CD4-positive, alpha-beta memory T cell (primary cell): ENCODE measurements around the gene KCNS3. TPM values are rescaled to one million over a fixed set of nuclear protein-coding genes. Genes with fewer than 3 reads are reported as not detected.

ENCODE experiments used
- CTCF ChIA-PET: fragments of 350-600 bp; sonication (Branson Sonifier 250); formaldehyde crosslinking; loops from one replicate; lab custom pipeline; 2021; ENCODE audit warnings: inconsistent platforms; ENCODE audit not compliant: partially characterized antibody; lab: Charles Lee
- POLR2A ChIA-PET: fragments of 350-600 bp; sonication (Branson Sonifier 250); formaldehyde crosslinking; loops from one replicate; lab custom pipeline; 2021; ENCODE audit not compliant: partially characterized antibody; lab: Charles Lee
- DNase-seq, 5 donors: peaks; one replicate each; pipeline versions ENCODE4 v3.0.0 to v3.0.0-alpha.2; 2020 to 2022; ENCODE audit warnings: mixed read lengths in 1 of 5
- H3K27ac ChIP-seq: one replicate; pipeline ENCODE4 v1.7.0; 2013; ENCODE audit warnings: low read depth, low read length
- H3K27me3 ChIP-seq: 2 replicates; pipeline ENCODE4 v1.7.0; 2013; ENCODE audit warnings: mild to moderate bottlenecking, low read length, moderate library complexity; ENCODE audit not compliant: insufficient read depth
- H3K36me3 ChIP-seq: 2 replicates; pipeline ENCODE4 v1.7.0; 2013; ENCODE audit warnings: mild to moderate bottlenecking, low read length, moderate library complexity; ENCODE audit not compliant: insufficient read depth
- H3K4me1 ChIP-seq: 2 replicates; pipeline ENCODE4 v1.7.0; 2013; ENCODE audit warnings: mild to moderate bottlenecking, low read length, moderate library complexity; ENCODE audit not compliant: insufficient read depth
- H3K4me3 ChIP-seq, 2 donors: one replicate each; pipeline ENCODE4 v1.7.0; 2013; ENCODE audit warnings: low read length in 2 of 2, mild to moderate bottlenecking in 1 of 2
- H3K9me3 ChIP-seq, 2 donors: one replicate each; pipeline ENCODE4 v1.7.0; 2013; ENCODE audit warnings: low read length in 2 of 2, control low read depth in 1 of 2; ENCODE audit not compliant: control insufficient read depth in 1 of 2
- H3K27ac Mint-ChIP-seq, 7 donors: one replicate each; pipeline ENCODE4 v1.8.0; 2020 to 2021; ENCODE audit warnings: mixed read lengths in 7 of 7, mild to moderate bottlenecking in 6 of 7, inconsistent platforms in 3 of 7, moderate library complexity in 3 of 7
- H3K27me3 Mint-ChIP-seq, 2 donors: one replicate each; pipeline ENCODE4 v1.8.0; 2020 to 2021; ENCODE audit warnings: mixed read lengths in 2 of 2
- H3K36me3 Mint-ChIP-seq, 2 donors: one replicate each; pipeline ENCODE4 v1.8.0; 2020 to 2021; ENCODE audit warnings: mixed read lengths in 2 of 2, inconsistent platforms in 1 of 2, mild to moderate bottlenecking in 1 of 2
- H3K4me1 Mint-ChIP-seq, 4 donors: one replicate each; pipeline ENCODE4 v1.8.0; 2020 to 2021; ENCODE audit warnings: mixed read lengths in 4 of 4, mild to moderate bottlenecking in 1 of 4
- H3K4me3 Mint-ChIP-seq, 8 donors: one replicate each; pipeline ENCODE4 v1.8.0; 2020 to 2021; ENCODE audit warnings: mixed read lengths in 8 of 8, mild to moderate bottlenecking in 7 of 8, moderate library complexity in 6 of 8, inconsistent platforms in 3 of 8
- H3K9me3 Mint-ChIP-seq, 8 donors: one replicate each; pipeline ENCODE4 v1.8.0; 2020 to 2021; ENCODE audit warnings: mixed read lengths in 8 of 8, mild to moderate bottlenecking in 5 of 8, inconsistent platforms in 3 of 8, moderate library complexity in 1 of 8
- intact Hi-C: fragments of 100-400 bp; cut with micrococcal nuclease; formaldehyde crosslinking; loops from one replicate; pipeline ENCODE4 v1.15.1; 2023
- polyA plus RNA-seq, 2 donors: library from polyadenylated mRNA; unstranded; fragments of 300-500 nt; fragmentation: Illumina TruSeq; gene quantifications; one replicate each; pipeline ENCODE4 v1.2.3, GENCODE V29; 2021
- total RNA-seq, 2 experiments: library from RNA; stranded (reverse); gene quantifications; one replicate each; pipeline ENCODE4 v1.2.3, GENCODE V29; 2021

Gene KCNS3
- total and polyA plus RNA-seq, 4 experiments from 2014 or later = not detected

GRCh38 chr2:17858064-17858463, 20.4 kb upstream of the KCNS3 start:
- no peak for DNase-seq
- intact Hi-C loops = no loop called here
- Mint-ChIP-seq H3K27me3 (peaks cover 29 to 32% of the 10 kb centered on the region in 2 donors), H3K4me3 (no peak overlapping the region), H3K36me3 (no peaks in the 10 kb centered on the region), H3K4me1 (no peaks in the 10 kb centered on the region), H3K27ac (no peak overlapping the region), H3K9me3 (peaks cover 0 to 3% (median 0%) of the 10 kb centered on the region in 8 donors)
- peaks cover 7% of the 10 kb centered on the region for H3K27me3 ChIP-seq
- POLR2A ChIA-PET = no interaction called here
- no peaks in the 10 kb centered on the region for H3K36me3 ChIP-seq
- CTCF ChIA-PET = no interaction called here
- H3K9me3 ChIP-seq = no peaks in the 10 kb centered on the region
- H3K4me1 ChIP-seq = no peaks in the 10 kb centered on the region
- no peak overlapping the region for H3K27ac ChIP-seq
- no peak overlapping the region for H3K4me3 ChIP-seq

DNA sequence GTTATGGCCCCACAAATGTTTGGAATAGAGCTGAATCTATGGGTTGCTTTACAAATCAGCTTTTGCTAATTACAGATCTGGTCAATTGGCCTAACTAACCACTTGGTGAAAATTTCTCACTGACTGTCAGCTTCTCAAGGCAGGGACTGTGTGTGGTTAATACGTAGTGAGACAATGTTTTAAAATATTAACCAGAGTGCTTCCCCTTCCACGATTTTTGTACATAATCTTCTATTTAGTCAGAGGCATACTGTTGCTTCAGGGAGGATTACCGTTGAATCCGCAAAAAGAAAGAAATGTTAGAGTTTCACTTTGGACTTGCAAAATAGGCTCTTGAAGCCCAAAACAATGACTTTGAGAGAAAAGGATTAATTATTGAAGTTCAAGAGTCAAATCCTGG, 14.9 kb upstream of the KCNS3 start:
- peaks cover 22 to 23% of the 10 kb centered on the region in 2 donors for H3K27me3 Mint-ChIP-seq
- Histone ChIP-seq H3K27me3 (peaks cover 4% of the 10 kb centered on the region), H3K36me3 (no peaks in the 10 kb centered on the region), H3K9me3 (no peaks in the 10 kb centered on the region), H3K27ac (no peak overlapping the region), H3K4me3 (no peak overlapping the region), H3K4me1 (no peaks in the 10 kb centered on the region)
- no peak overlapping the region for H3K27ac Mint-ChIP-seq
- ChIA-PET POLR2A (no interaction called here), CTCF (no interaction called here)
- H3K36me3 Mint-ChIP-seq = no peaks in the 10 kb centered on the region
- intact Hi-C loops = no loop called here
- peaks cover 0 to 3% (median 0%) of the 10 kb centered on the region in 8 donors for H3K9me3 Mint-ChIP-seq
- H3K4me3 Mint-ChIP-seq = no peak overlapping the region
- no peak for DNase-seq
- no peaks in the 10 kb centered on the region for H3K4me1 Mint-ChIP-seq

DNA sequence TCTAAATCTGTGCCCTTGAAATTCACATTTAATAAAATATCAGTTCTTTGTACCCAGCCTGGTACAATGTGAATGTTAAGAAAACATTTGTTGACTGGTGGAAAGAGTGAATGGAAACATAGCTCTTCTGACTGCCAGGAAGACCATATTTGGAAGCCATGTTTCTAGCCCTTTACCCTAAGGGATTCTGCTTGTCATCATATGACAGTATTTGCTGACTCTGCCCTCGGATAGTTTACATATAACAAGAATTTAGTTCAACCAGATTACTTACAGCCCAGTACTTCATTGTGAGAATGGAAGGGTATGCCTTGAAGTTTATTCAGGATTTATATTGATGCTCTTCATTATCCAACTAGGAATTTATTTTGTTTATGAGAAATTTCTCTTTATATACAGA, 13.8 kb upstream of the KCNS3 start:
- H3K36me3 Mint-ChIP-seq = no peaks in the 10 kb centered on the region
- CTCF ChIA-PET = no interaction called here
- DNase-seq = no peak

DNA sequence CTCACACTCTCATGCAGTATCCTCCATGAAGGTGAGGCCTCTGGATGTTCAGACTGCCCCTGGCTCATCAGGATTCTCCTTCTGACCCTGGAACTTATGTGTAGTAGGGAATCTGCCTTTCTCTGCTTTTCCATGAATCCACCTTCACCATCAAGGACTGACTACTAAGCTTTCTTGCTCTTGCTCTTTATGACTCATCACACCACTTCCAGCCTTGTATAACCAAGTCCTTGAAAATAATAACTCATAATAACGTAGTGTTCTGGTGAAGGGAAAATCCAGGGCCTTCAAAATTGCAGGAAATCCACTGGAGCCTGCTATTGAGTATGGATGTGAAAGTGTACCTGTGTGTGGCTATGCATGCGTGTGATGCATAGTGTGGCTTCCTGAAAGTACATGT, 11.3 kb upstream of the KCNS3 start:
- no peaks in the 10 kb centered on the region for H3K36me3 Mint-ChIP-seq
- DNase-seq = no peak
- H3K27me3 Mint-ChIP-seq = peaks cover 8 to 17% of the 10 kb centered on the region in 2 donors
- POLR2A ChIA-PET = no interaction called here
- H3K4me1 ChIP-seq = no peaks in the 10 kb centered on the region
- H3K27ac Mint-ChIP-seq = peak overlapping the region in 1 of 7 donors; percentile 53
- H3K4me3 Mint-ChIP-seq = no peak overlapping the region
- no peaks in the 10 kb centered on the region for H3K4me1 Mint-ChIP-seq
- peaks cover 0 to 2% (median 0%) of the 10 kb centered on the region in 8 donors for H3K9me3 Mint-ChIP-seq
- no peaks in the 10 kb centered on the region for H3K36me3 ChIP-seq
- no peaks in the 10 kb centered on the region for H3K9me3 ChIP-seq
- CTCF ChIA-PET = no interaction called here
- no peak overlapping the region for H3K4me3 ChIP-seq
- peaks cover 5% of the 10 kb centered on the region for H3K27me3 ChIP-seq
- intact Hi-C loops = no loop called here
- H3K27ac ChIP-seq = no peak overlapping the region

More for the DNA sequence above, 13.8 kb upstream of the KCNS3 start:
- peaks cover 16 to 19% of the 10 kb centered on the region in 2 donors for H3K27me3 Mint-ChIP-seq
- H3K4me1 ChIP-seq = no peaks in the 10 kb centered on the region
- intact Hi-C loops = no loop called here
- H3K27me3 ChIP-seq = peaks cover 4% of the 10 kb centered on the region
- H3K27ac Mint-ChIP-seq = no peak overlapping the region
- no peaks in the 10 kb centered on the region for H3K4me1 Mint-ChIP-seq
- no peak overlapping the region for H3K27ac ChIP-seq
- H3K9me3 Mint-ChIP-seq = no peaks in the 10 kb centered on the region
- no peaks in the 10 kb centered on the region for H3K9me3 ChIP-seq
- POLR2A ChIA-PET = no interaction called here
- no peaks in the 10 kb centered on the region for H3K36me3 ChIP-seq
- H3K4me3 Mint-ChIP-seq = no peak overlapping the region
- H3K4me3 ChIP-seq = no peak overlapping the region

DNA sequence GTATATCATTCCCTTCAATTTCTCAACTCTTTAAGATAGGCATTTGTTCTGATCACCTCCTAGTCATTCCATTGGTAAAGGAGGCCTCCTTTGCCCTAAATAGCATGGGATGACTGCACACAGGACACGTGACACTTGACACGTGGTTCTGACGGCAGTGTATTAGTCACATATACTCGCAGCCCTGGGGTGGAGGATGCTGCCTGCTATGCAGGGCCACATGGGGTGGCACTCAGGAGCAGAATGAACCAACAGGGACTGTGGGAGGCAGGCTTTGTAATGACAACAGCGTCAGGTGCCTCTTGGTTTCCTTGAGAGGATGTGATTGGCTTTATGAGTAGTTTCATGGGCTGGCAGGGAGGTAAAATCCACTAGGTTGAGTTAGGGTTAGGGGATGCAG, 9.3 kb upstream of the KCNS3 start:
- Histone ChIP-seq H3K9me3 (no peaks in the 10 kb centered on the region), H3K27ac (no peak overlapping the region), H3K36me3 (no peaks in the 10 kb centered on the region), H3K4me1 (no peaks in the 10 kb centered on the region), H3K27me3 (peaks cover 5% of the 10 kb centered on the region), H3K4me3 (no peak overlapping the region)
- H3K4me1 Mint-ChIP-seq = no peaks in the 10 kb centered on the region
- peaks cover 7 to 24% of the 10 kb centered on the region in 2 donors for H3K27me3 Mint-ChIP-seq
- H3K36me3 Mint-ChIP-seq = no peaks in the 10 kb centered on the region
- intact Hi-C loops = no loop called here
- ChIA-PET POLR2A (no interaction called here), CTCF (no interaction called here)
- no peak overlapping the region for H3K4me3 Mint-ChIP-seq
- no peak overlapping the region for H3K27ac Mint-ChIP-seq
- peaks cover 0 to 2% (median 0%) of the 10 kb centered on the region in 8 donors for H3K9me3 Mint-ChIP-seq
- DNase-seq = no peak

DNA sequence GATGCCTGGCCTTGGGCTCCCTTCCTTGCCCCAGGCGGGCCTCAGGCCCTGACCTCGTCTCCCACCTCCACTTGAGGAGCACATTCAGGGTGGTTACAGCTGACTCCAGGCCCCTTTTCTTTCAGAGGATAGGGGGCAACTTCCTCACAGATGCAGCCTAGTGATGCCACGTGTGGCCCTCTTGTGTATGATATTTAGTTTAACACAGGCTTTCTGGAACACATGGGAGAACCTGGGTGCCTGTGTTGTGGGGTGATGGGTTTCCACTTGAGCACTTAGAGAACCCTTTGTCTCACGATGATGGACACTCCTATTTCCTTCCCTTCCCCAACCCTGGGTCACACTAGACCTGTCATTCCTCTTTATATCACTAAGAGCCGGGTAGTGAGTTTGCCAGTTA, 6.8 kb upstream of the KCNS3 start:
- H3K4me3 Mint-ChIP-seq = no peak overlapping the region
- Histone ChIP-seq H3K36me3 (no peaks in the 10 kb centered on the region), H3K27me3 (peaks cover 5% of the 10 kb centered on the region), H3K4me1 (no peaks in the 10 kb centered on the region), H3K27ac (no peak overlapping the region), H3K9me3 (no peaks in the 10 kb centered on the region), H3K4me3 (no peak overlapping the region)
- H3K4me1 Mint-ChIP-seq = no peaks in the 10 kb centered on the region
- no peak for DNase-seq
- no peak overlapping the region for H3K27ac Mint-ChIP-seq
- H3K36me3 Mint-ChIP-seq = no peaks in the 10 kb centered on the region
- H3K27me3 Mint-ChIP-seq = peaks cover 18 to 38% of the 10 kb centered on the region in 2 donors
- CTCF ChIA-PET = no interaction called here
- H3K9me3 Mint-ChIP-seq = peaks cover 0 to 2% (median 0%) of the 10 kb centered on the region in 8 donors
- POLR2A ChIA-PET = no interaction called here
- intact Hi-C loops = no loop called here

DNA sequence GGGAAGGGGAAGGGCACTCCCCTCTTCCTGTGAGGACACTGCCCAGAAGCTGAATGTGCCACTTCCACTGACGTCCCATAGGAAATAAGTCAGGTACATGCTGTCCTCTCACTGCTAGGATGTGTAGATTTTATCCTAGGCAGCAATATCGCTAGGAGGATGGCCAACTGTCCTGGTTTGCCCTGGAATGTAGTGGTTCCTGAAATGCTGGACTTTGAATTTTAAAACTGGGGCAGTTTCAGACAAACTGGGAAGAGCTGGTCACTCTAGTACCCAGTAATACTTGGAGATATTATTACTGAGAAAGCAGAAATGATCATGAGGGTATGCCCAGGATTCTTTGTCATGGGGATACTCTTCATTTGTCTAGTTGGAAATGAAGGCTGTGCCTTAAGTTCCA, 5.4 kb upstream of the KCNS3 start:
- ChIA-PET CTCF (no interaction called here), POLR2A (no interaction called here)
- Histone ChIP-seq H3K4me3 (no peak overlapping the region), H3K27ac (no peak overlapping the region), H3K9me3 (no peaks in the 10 kb centered on the region), H3K27me3 (peaks cover 5% of the 10 kb centered on the region), H3K36me3 (no peaks in the 10 kb centered on the region), H3K4me1 (no peaks in the 10 kb centered on the region)
- Mint-ChIP-seq H3K27me3 (peaks cover 30 to 50% of the 10 kb centered on the region in 2 donors), H3K9me3 (peaks cover 0 to 3% (median 0%) of the 10 kb centered on the region in 8 donors), H3K4me1 (peaks cover 0 to 10% (median 8%) of the 10 kb centered on the region in 4 donors), H3K36me3 (no peaks in the 10 kb centered on the region), H3K27ac (no peak overlapping the region), H3K4me3 (no peak overlapping the region)
- intact Hi-C loops = no loop called here
- no peak for DNase-seq

GRCh38 chr2:17876590-17876989, 1.9 kb upstream of the KCNS3 start:
- ChIA-PET CTCF (no interaction called here), POLR2A (no interaction called here)
- H3K4me3 ChIP-seq = no peak overlapping the region
- peaks cover 39 to 47% of the 10 kb centered on the region in 2 donors for H3K27me3 Mint-ChIP-seq
- H3K4me3 Mint-ChIP-seq = peak overlapping the region in 3 of 8 donors; percentile 2 to 56 (median 30)
- intact Hi-C loops = no loop called here
- H3K4me1 ChIP-seq = no peaks in the 10 kb centered on the region
- no peak overlapping the region for H3K27ac Mint-ChIP-seq
- peaks cover 0 to 3% (median 0%) of the 10 kb centered on the region in 8 donors for H3K9me3 Mint-ChIP-seq
- H3K4me1 Mint-ChIP-seq = peaks cover 0 to 27% (median 15%) of the 10 kb centered on the region in 4 donors
- no peaks in the 10 kb centered on the region for H3K36me3 ChIP-seq
- DNase-seq = no peak
- peaks cover 7% of the 10 kb centered on the region for H3K27me3 ChIP-seq
- H3K27ac ChIP-seq = no peak overlapping the region
- no peaks in the 10 kb centered on the region for H3K9me3 ChIP-seq
- no peaks in the 10 kb centered on the region for H3K36me3 Mint-ChIP-seq
